Activated B cell treated with CpG ODN at 0.5 μM for 24 hours (primary cell): ENCODE data around the gene AMFR. TPM values are rescaled to one million over a fixed set of nuclear protein-coding genes. Genes with fewer than 3 reads are reported as not detected.

ENCODE experiments used
- ATAC-seq: fragments of 200-7000 bp; cut with Tn5 transposase; one replicate; pipeline ENCODE4 v1.10.0; 2021; ENCODE audit warnings: low read depth, mild to moderate bottlenecking, moderate library complexity
- CTCF ChIA-PET: fragments of 350-600 bp; sonication (Branson Sonifier 250); formaldehyde crosslinking; loops from one replicate; lab custom pipeline; 2021; ENCODE audit warnings: antibody characterized with exemption; lab: Charles Lee
- POLR2A ChIA-PET: fragments of 350-600 bp; sonication (Branson Sonifier 250); formaldehyde crosslinking; loops from one replicate; lab custom pipeline; 2021; ENCODE audit warnings: antibody characterized with exemption; lab: Charles Lee
- DNase-seq: peaks from one replicate; pipeline ENCODE4 v3.0.0; 2022
- H3K27ac Mint-ChIP-seq: one replicate; pipeline ENCODE4 v1.8.0; 2020; ENCODE audit warnings: mixed read lengths
- H3K27me3 Mint-ChIP-seq: one replicate; pipeline ENCODE4 v1.8.0; 2021; ENCODE audit warnings: mixed read lengths
- H3K36me3 Mint-ChIP-seq: one replicate; pipeline ENCODE4 v1.8.0; 2021; ENCODE audit warnings: low read depth, mixed read lengths
- H3K4me1 Mint-ChIP-seq: one replicate; pipeline ENCODE4 v1.8.0; 2021; ENCODE audit warnings: mixed read lengths
- H3K4me3 Mint-ChIP-seq: one replicate; pipeline ENCODE4 v1.8.0; 2020; ENCODE audit warnings: mild to moderate bottlenecking, mixed read lengths
- H3K9me3 Mint-ChIP-seq: one replicate; pipeline ENCODE4 v1.8.0; 2020; ENCODE audit warnings: mixed read lengths
- CTCF ChIP-seq: fragments of 200-600 bp; IDR thresholded peaks from one replicate; pipeline ENCODE4 v1.8.0; 2022; ENCODE audit warnings: antibody characterized with exemption, mild to moderate bottlenecking
- intact Hi-C: fragments of 100-400 bp; cut with micrococcal nuclease; formaldehyde crosslinking; loops from one replicate; pipeline ENCODE4 v1.15.1; 2024
- total RNA-seq: library from RNA; stranded (reverse); gene quantifications from 2 replicates; pipeline ENCODE4 v1.2.3, GENCODE V29; 2022

Gene AMFR
- total RNA-seq, 1 donor from 2014 or later: 134 TPM

- H3K4me3 Mint-ChIP-seq: peak overlapping the region; percentile 96
- ATAC-seq (peak; percentile 25), DNase-seq (peak; percentile 54)
- H3K4me1 Mint-ChIP-seq: peaks cover 49% of the 10 kb centered on the region
- no peaks in the 10 kb centered on the region for H3K27me3 Mint-ChIP-seq
- no peaks in the 10 kb centered on the region for H3K9me3 Mint-ChIP-seq
- intact Hi-C loops: loop anchor here (1.0 to 10.0 kb wide), 9 partner anchors 19 to 1310 kb away; partner anchors contain the start of genes GNAO1, HERPUD1, KATNB1 and MT2A
- peaks cover 15% of the 10 kb centered on the region for H3K36me3 Mint-ChIP-seq
- CTCF ChIA-PET: no interaction called here
- peak overlapping the region; percentile 95 for H3K27ac Mint-ChIP-seq
- TF ChIP-seq CTCF: no peak
- POLR2A ChIA-PET: interaction anchor here (1.4 to 2.4 kb wide), 2 partner anchors 11 to 26 kb away, joined by 5 to 8 read pairs; partner anchors contain the start of genes NUDT21 and OGFOD1
Measured at GRCh38 chr16:56424791-56425438, 430 bp downstream of the AMFR start.

- ChIA-PET CTCF (no interaction called here), POLR2A (interaction anchor here (1.3 to 2.4 kb wide), 3 partner anchors 10 to 27 kb away, joined by 4 to 8 read pairs (median 5); partner anchors contain the start of genes NUDT21 and OGFOD1)
- ATAC-seq: no peak
- TF ChIP-seq CTCF: no peak
- H3K27ac Mint-ChIP-seq: peak overlapping the region; percentile 95
- peak overlapping the region; percentile 96 for H3K4me3 Mint-ChIP-seq
- peaks cover 53% of the 10 kb centered on the region for H3K4me1 Mint-ChIP-seq
- DNase-seq: no peak
- peaks cover 10% of the 10 kb centered on the region for H3K36me3 Mint-ChIP-seq
- H3K27me3 Mint-ChIP-seq: no peaks in the 10 kb centered on the region
- H3K9me3 Mint-ChIP-seq: no peaks in the 10 kb centered on the region
- intact Hi-C loops: loop anchor here (1.0 to 10.0 kb wide), 7 partner anchors 18 to 1310 kb away; partner anchors contain the start of genes GNAO1, HERPUD1, KATNB1 and MT2A
Measured at GRCh38 chr16:56424404-56424764, 961 bp downstream of the AMFR start.

GRCh38 chr16:56423584-56424403 is 1.6 kb downstream of the AMFR start:
- ChIA-PET POLR2A (interaction anchor here (0.6 to 2.4 kb wide), 4 partner anchors 10 to 371 kb away, joined by 3 to 8 read pairs (median 4); partner anchors contain the start of genes NUDT21 and OGFOD1), CTCF (no interaction called here)
- peak overlapping the region; percentile 96 for H3K4me3 Mint-ChIP-seq
- H3K4me1 Mint-ChIP-seq: peaks cover 58% of the 10 kb centered on the region
- H3K27me3 Mint-ChIP-seq: no peaks in the 10 kb centered on the region
- intact Hi-C loops: loop anchor here (1.0 to 10.0 kb wide), 8 partner anchors 17 to 1311 kb away; partner anchors contain the start of genes CCDC102A, GNAO1, HERPUD1 and KATNB1
- TF ChIP-seq CTCF: no peak
- DNase-seq (no peak), ATAC-seq (peak; percentile 35)
- peak overlapping the region; percentile 95 for H3K27ac Mint-ChIP-seq
- H3K9me3 Mint-ChIP-seq: no peaks in the 10 kb centered on the region
- H3K36me3 Mint-ChIP-seq: peaks cover 9% of the 10 kb centered on the region

GRCh38 chr16:56422896-56423441 is 2.4 kb downstream of the AMFR start:
- DNase-seq (no peak), ATAC-seq (no peak)
- Mint-ChIP-seq H3K27me3 (no peaks in the 10 kb centered on the region), H3K4me1 (peaks cover 64% of the 10 kb centered on the region), H3K9me3 (no peaks in the 10 kb centered on the region), H3K27ac (peak overlapping the region; percentile 95), H3K36me3 (peaks cover 11% of the 10 kb centered on the region), H3K4me3 (peak overlapping the region; percentile 96)
- ChIA-PET CTCF (no interaction called here), POLR2A (interaction anchor here (0.5 to 2.4 kb wide), 3 partner anchors 9 to 738 kb away, joined by 4 to 8 read pairs (median 4); partner anchors contain the start of genes NUDT21 and OGFOD1)
- no peak for TF ChIP-seq CTCF
- intact Hi-C loops: loop anchor here (2.0 to 10.0 kb wide), 5 partner anchors 228 to 1312 kb away; partner anchors contain the start of genes CCDC102A, GNAO1, HERPUD1 and KATNB1
